ENCODE results near the gene IGSF23.
"Not testable (repeated sequence)": the region's sequence is repeated elsewhere in the genome, so short reads cannot be mapped to it uniquely, and the experiment has no call there.

DNA sequence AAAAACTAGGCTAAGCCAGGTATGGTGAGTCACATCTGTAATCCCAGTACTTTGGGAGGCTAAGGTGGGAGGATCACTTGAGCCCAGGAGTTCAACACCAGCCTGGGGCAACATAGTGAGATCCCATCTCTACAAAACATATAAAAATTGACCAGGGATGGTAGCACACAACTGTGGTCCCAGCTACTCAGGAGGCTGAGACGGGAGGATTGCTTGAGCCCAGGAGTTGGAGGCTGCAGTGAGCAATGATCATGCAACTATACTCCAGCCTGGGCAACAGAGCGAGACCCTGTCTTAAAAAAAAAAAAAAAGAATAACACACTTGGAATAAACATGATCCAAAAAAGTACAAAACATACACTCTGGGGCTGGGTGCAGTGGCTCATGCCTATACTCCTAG is 56.7 kb downstream of the IGSF23 start:
- TF ChIP-seq, protein P1, sequence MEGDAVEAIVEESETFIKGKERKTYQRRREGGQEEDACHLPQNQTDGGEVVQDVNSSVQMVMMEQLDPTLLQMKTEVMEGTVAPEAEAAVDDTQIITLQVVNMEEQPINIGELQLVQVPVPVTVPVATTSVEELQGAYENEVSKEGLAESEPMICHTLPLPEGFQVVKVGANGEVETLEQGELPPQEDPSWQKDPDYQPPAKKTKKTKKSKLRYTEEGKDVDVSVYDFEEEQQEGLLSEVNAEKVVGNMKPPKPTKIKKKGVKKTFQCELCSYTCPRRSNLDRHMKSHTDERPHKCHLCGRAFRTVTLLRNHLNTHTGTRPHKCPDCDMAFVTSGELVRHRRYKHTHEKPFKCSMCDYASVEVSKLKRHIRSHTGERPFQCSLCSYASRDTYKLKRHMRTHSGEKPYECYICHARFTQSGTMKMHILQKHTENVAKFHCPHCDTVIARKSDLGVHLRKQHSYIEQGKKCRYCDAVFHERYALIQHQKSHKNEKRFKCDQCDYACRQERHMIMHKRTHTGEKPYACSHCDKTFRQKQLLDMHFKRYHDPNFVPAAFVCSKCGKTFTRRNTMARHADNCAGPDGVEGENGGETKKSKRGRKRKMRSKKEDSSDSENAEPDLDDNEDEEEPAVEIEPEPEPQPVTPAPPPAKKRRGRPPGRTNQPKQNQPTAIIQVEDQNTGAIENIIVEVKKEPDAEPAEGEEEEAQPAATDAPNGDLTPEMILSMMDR (IDR thresholded peaks at IDR 0.05): not testable (repeated sequence)
- not testable (repeated sequence) for TF ChIP-seq POLR2A (IDR thresholded peaks at IDR 0.05)
